ENCODE data around the gene CACTIN. TPM values are rescaled to one million over a fixed set of nuclear protein-coding genes. Genes with fewer than 3 reads are reported as not detected.
A peak's percentile ranks its signal among the peaks of the same experiment; 100 is the strongest.

The CACTIN gene
- total RNA-seq (31.0 and 49.0 TPM in 2 replicates), polyA plus RNA-seq (19.4 and 20.1 TPM in 2 replicates)

DNA sequence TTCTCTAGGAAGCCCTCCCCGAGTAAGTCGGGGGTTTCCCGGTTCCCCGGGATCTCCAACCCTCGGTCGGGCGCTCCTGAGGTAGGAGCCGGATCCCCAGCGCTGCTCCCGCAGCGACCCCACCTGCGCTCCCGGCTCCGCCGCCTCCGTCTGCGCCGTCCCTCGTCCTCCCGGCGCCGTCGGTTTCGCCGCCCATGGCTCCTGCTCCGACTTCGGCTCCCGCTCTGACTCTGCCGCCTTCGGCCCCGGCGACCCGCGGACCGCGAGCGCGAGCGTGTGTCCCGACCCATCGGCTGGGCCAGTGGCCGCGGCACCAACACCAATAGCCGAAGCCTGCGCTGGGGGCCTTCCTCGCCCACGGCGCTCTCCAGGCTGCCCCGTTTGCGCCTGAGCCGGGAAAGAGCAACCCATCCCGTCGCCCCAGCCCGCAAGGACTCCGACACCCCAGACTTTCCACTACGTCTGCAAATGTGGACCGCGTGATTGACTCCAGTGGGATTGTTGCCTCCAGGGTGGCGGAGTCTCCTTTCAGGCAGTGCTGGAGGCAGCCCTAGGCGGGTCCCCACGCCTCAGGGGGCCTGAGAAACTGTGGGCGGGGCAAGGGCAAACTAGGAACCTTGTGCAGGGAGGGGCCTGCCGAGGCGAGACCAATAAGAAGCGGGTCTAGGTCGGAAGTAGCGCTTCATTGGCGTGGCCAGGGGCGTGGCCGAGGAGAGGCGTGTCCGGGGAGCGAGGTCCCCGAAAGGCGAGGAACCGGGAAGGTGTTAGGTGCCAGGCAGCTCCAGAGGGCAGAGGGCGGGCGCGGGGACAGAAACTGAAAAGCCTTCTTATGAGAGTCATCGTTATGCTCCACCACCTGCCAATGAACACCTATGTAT is at the start of gene CACTIN:
Gene CACTIN (minus strand): TSS at position 318 of the 878 bp plus-strand sequence. CDS start 28 bp downstream, at position 290.
- Histone ChIP-seq H3K9me3 (ENCODE audit: low read depth) (no peaks in the 10 kb centered on the region), H3K27me3 (no peaks in the 10 kb centered on the region), H3K4me1 (ENCODE audit: low read depth) (peaks cover 7% of the 10 kb centered on the region), H3K36me3 (no peaks in the 10 kb centered on the region), H3K27ac (peak within 1 kb of the TSS; percentile 99), H3K4me3 (peak within 1 kb of the TSS; percentile 90)
- TF ChIP-seq, protein P1, sequence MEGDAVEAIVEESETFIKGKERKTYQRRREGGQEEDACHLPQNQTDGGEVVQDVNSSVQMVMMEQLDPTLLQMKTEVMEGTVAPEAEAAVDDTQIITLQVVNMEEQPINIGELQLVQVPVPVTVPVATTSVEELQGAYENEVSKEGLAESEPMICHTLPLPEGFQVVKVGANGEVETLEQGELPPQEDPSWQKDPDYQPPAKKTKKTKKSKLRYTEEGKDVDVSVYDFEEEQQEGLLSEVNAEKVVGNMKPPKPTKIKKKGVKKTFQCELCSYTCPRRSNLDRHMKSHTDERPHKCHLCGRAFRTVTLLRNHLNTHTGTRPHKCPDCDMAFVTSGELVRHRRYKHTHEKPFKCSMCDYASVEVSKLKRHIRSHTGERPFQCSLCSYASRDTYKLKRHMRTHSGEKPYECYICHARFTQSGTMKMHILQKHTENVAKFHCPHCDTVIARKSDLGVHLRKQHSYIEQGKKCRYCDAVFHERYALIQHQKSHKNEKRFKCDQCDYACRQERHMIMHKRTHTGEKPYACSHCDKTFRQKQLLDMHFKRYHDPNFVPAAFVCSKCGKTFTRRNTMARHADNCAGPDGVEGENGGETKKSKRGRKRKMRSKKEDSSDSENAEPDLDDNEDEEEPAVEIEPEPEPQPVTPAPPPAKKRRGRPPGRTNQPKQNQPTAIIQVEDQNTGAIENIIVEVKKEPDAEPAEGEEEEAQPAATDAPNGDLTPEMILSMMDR (IDR thresholded peaks at IDR 0.05; ENCODE audit: low read depth, low read length): no peak
- peak; percentile 99 for DNase-seq (ENCODE audit: low read depth in 1 of 2, low spot score in 1 of 2)

- no peaks in the 10 kb centered on the region for H3K36me3 ChIP-seq
- TF ChIP-seq, protein P1 (IDR thresholded peaks at IDR 0.05; ENCODE audit: low read depth, low read length): no peak
- no peak overlapping the region for H3K4me3 ChIP-seq
- peaks cover 13% of the 10 kb centered on the region for H3K4me1 ChIP-seq (ENCODE audit: low read depth)
- H3K9me3 ChIP-seq (ENCODE audit: low read depth): no peaks in the 10 kb centered on the region
- no peak overlapping the region for H3K27ac ChIP-seq
- DNase-seq (ENCODE audit: low read depth in 1 of 2, low spot score in 1 of 2): no peak
- H3K27me3 ChIP-seq: no peaks in the 10 kb centered on the region
Observed at GRCh38 chr19:3674784-3675543, 48.4 kb upstream of the CACTIN start.

GRCh38 chr19:3673506-3674439 is 47.2 kb upstream of the CACTIN start:
- Histone ChIP-seq H3K27ac (no peak overlapping the region), H3K27me3 (no peaks in the 10 kb centered on the region), H3K4me3 (no peak overlapping the region), H3K4me1 (ENCODE audit: low read depth) (peaks cover 13% of the 10 kb centered on the region), H3K36me3 (no peaks in the 10 kb centered on the region), H3K9me3 (ENCODE audit: low read depth) (no peaks in the 10 kb centered on the region)
- DNase-seq (ENCODE audit: low read depth in 1 of 2, low spot score in 1 of 2): no peak
- TF ChIP-seq, protein P1 (IDR thresholded peaks at IDR 0.05; ENCODE audit: low read depth, low read length): no peak

- Histone ChIP-seq H3K27ac (no peak overlapping the region), H3K27me3 (no peaks in the 10 kb centered on the region), H3K9me3 (ENCODE audit: low read depth) (no peaks in the 10 kb centered on the region), H3K4me3 (no peak overlapping the region), H3K36me3 (no peaks in the 10 kb centered on the region), H3K4me1 (ENCODE audit: low read depth) (peaks cover 13% of the 10 kb centered on the region)
- TF ChIP-seq, protein P1 (IDR thresholded peaks at IDR 0.05; ENCODE audit: low read depth, low read length): no peak
- DNase-seq (ENCODE audit: low read depth in 1 of 2, low spot score in 1 of 2): no peak
Observed at GRCh38 chr19:3672993-3673392, 46.4 kb upstream of the CACTIN start.

GRCh38 chr19:3672575-3672948 is 46.0 kb upstream of the CACTIN start:
- Histone ChIP-seq H3K27me3 (no peaks in the 10 kb centered on the region), H3K4me1 (ENCODE audit: low read depth) (peaks cover 13% of the 10 kb centered on the region), H3K27ac (peak overlapping the region; percentile 63), H3K36me3 (no peaks in the 10 kb centered on the region), H3K9me3 (ENCODE audit: low read depth) (no peaks in the 10 kb centered on the region), H3K4me3 (no peak overlapping the region)
- DNase-seq (ENCODE audit: low read depth in 1 of 2, low spot score in 1 of 2): no peak
- TF ChIP-seq, protein P1 (IDR thresholded peaks at IDR 0.05; ENCODE audit: low read depth, low read length): no peak

All from cardiac muscle cell (in vitro differentiated cells and primary cell).